GM18517 (cell line): Measurements from ENCODE around the gene BIVM.

Source experiments
- ATAC-seq: cut with Tn5 transposase; IDR thresholded peaks from one replicate; pipeline ENCODE4 v1.9.1; 2021; ENCODE audit warnings: mild to moderate bottlenecking, moderate library complexity; ENCODE audit not compliant: unreplicated experiment

Gene BIVM

GRCh38 chr13:102875256-102875655 lies 76.3 kb downstream of the BIVM start:
- ATAC-seq = no peak

DNA sequence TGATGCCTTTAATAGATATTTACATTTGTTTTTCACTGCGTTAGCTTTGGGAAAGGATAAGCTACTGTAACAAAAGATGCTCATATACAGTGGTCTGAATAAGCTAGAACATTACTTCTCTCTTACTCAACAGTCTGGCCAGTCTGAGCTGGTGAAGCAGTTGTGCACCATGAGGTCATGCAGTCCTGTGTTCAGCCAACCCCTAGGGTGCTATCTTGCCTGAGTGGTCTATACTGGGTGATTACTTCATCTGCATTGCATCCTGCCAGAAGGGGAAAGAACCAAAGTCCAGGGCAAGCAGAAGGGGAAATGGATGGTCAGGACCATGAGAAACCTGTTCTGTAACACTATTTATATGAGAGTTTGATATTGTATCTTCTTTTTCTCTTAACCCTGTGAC lies 78.4 kb downstream of the BIVM start:
- ATAC-seq = no peak

GRCh38 chr13:102878481-102878880 lies 79.6 kb downstream of the BIVM start:
- no peak for ATAC-seq

GRCh38 chr13:102879793-102880499 lies 81.0 kb downstream of the BIVM start:
- ATAC-seq = no peak

DNA sequence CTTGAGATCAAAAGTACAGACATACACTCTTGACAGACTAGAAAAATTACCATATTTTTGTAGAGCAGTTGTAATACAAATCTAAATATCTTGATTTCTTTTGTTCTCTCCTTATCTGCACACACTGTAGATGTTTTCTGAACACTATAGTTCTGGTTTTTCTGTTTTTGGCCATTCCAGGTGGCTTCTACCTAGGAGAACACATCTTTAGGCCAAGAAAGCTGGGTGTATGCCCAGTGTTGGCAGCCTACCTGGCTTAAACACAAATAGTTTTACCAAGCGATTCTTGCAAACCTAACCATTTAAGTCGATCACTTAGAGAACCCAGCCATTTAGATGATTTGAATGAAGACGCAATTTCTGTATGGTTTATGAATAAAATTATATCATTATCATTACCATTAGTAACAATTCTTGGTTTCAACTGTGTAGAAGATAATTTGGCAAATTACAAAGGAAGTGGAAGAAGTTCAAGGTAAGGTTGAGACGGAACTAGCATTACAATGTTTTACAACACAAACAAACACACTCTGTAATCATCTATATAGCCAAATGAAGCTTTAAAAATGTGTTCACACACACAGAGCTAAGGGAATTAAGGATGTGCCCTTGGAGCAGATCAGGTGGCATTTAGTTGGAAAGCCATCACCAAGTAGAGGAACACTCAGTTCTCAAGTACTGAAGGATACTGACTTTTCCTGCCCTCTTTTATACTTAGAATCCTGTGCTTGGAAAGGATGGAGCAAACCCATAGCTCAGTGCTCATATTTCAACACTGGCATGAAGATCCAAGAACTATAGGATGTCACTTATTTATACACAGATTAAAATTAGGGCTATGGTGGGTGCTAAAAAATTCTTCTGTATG lies 83.1 kb downstream of the BIVM start:
- no peak for ATAC-seq
